GM18520 (cell line): ENCODE data around the gene KIF21A.
"Not testable (repeated sequence)": the region's sequence is repeated elsewhere in the genome, so short reads cannot be mapped to it uniquely, and the experiment has no call there.

Source experiments
- ATAC-seq: cut with Tn5 transposase; IDR thresholded peaks from one replicate; pipeline ENCODE4 v1.9.1; 2021; ENCODE audit not compliant: unreplicated experiment

KIF21A gene

DNA sequence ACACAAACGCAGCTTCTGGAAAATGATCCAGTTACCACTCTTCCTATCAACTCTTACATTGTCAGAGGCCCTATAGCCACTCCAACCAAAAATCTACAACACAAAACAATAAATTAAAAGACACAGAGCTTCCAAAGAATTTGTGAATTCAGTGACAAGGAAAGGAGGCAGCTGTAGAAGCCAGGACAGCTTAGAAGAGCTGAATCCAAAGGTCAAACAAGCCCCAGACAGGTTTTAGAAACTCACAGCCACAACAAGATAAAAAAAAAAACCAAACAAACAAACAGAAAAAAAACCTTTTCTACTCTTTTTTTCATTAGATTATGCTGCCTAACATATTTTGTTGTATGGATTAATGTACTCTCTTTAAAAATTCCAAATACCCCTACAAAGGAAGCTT is 94.4 kb downstream of the KIF21A start:
- no peak for ATAC-seq

DNA sequence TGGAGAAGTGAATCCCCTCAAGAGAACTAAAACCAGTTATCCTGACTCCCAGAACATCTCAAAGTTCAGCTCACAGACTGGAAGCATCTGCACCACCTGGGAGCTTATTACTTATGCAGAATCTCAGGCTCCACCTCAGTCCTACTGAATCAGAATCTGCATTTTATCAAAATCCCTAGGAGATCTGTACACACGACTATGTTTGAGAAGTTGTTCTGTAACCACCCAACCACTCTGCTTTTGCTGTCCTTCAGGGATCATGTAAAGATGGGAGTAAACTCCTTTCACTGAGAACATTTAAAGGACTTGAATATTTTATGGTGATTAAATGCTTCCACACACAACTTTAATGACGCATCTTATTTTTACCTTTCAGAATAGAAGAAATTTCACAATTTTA is 98.0 kb downstream of the KIF21A start:
- ATAC-seq: no peak

DNA sequence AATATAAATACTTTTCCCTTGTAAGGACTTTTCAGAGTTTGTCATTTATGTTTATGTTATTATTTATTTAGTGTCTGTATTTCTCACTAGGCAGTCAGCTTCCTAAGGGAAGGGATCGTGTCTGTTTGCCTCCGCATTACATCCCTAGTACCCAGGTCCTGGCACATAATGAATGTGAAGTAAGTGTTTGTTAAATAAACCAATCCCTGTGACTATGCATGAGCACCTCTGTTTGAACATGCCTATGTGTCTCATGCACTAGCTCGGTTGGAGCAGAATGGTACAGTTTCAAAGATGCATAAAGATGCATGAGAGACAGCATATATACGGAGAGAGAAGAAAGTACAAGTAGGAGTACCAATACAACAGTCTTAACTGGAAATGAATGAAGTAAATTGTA is 99.3 kb downstream of the KIF21A start:
- no peak for ATAC-seq

GRCh38 chr12:39341761-39342160 is 101.2 kb downstream of the KIF21A start:
- no peak for ATAC-seq

GRCh38 chr12:39341179-39341578 is 101.7 kb downstream of the KIF21A start:
- peak; percentile 86 for ATAC-seq

DNA sequence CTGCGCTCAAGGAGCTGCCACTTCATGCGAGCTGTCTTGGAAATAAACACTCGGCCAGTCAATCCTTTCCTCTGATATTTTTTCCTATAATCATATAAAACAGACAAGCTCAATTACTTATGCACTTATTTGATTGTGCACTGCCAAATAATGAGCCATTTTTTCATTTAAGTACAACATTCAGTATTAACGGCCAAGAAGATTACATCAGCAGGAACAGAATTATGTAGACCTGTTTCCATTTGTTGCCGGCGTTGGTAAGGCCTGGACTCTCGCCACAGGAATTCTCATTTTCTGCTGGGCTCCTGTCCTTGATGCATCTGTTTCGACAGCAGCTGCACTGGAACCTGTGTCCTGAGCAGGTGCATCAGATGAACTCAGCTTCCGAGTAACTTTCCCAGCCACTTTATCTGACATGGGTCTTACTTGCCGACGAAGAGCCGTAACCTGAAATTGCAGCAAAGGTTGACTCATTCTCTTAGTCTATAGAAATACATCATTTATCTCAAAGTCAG is 110.2 kb downstream of the KIF21A start:
- ATAC-seq: no peak

- no peak for ATAC-seq
Observed at GRCh38 chr12:39331539-39332261, 111.2 kb downstream of the KIF21A start.

GRCh38 chr12:39329876-39330275 is 113.0 kb downstream of the KIF21A start:
- no peak for ATAC-seq

GRCh38 chr12:39329018-39329417 is 113.9 kb downstream of the KIF21A start:
- ATAC-seq: no peak

DNA sequence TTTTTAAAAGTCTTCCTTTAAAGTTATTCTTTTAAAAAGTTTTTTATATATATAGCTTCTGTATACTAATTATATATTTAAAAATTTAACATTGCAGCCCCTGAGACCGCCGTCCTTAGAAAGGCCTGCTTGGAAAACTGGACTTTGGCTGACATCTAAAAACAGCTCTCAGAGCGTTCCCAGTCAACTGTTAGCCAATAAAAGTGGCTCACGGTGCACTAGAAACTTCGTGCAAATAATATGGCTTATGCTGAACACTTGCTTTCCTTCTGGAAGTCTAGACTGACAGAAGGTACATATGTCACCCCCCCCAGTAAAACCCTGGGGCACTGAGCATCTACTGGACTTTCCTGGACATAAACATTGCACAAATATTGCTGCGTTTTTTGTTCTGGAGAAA is 115.0 kb downstream of the KIF21A start:
- ATAC-seq: no peak

- no peak for ATAC-seq
Observed at GRCh38 chr12:39327510-39327909, 115.4 kb downstream of the KIF21A start.

- no peak for ATAC-seq
Observed at GRCh38 chr12:39319180-39319579, 123.7 kb downstream of the KIF21A start.

GRCh38 chr12:39314547-39314946 is 128.4 kb downstream of the KIF21A start:
- ATAC-seq: no peak

GRCh38 chr12:39309516-39309915 is 133.4 kb downstream of the KIF21A start:
- ATAC-seq: no peak

- ATAC-seq: no peak
Observed at GRCh38 chr12:39301422-39301821, 141.5 kb downstream of the KIF21A start.

GRCh38 chr12:39300799-39301198 is 142.1 kb downstream of the KIF21A start:
- ATAC-seq: no peak

GRCh38 chr12:39297891-39298290 is 145.0 kb downstream of the KIF21A start:
- ATAC-seq: no peak

DNA sequence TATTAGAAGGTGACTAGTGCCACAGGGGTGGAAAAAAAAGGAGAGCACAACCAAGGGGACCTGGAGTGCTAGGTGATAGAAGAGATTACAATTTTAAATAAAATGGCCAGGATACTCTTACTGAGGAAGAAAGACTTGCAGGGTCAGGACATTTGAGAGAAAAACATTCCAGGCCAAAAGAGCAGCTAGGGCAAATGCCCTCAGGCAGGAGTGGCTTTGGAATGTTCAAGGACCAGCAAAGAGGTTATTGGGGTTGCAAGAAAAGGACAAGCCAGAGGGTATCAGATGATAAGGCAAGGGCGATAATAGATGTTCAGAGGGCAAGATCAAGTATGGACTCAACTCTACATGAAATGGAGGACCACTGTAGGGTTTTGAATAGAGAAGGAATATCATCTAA is 146.4 kb downstream of the KIF21A start:
- ATAC-seq: no peak

- ATAC-seq: not testable (repeated sequence)
Observed at GRCh38 chr12:39295593-39295992, 147.3 kb downstream of the KIF21A start.

GRCh38 chr12:39294715-39295114 is 148.2 kb downstream of the KIF21A start:
- ATAC-seq: no peak

- ATAC-seq: no peak
Observed at GRCh38 chr12:39292125-39292630, 150.7 kb downstream of the KIF21A start.

- ATAC-seq: no peak
Observed at GRCh38 chr12:39287817-39288216, 155.1 kb downstream of the KIF21A start.

DNA sequence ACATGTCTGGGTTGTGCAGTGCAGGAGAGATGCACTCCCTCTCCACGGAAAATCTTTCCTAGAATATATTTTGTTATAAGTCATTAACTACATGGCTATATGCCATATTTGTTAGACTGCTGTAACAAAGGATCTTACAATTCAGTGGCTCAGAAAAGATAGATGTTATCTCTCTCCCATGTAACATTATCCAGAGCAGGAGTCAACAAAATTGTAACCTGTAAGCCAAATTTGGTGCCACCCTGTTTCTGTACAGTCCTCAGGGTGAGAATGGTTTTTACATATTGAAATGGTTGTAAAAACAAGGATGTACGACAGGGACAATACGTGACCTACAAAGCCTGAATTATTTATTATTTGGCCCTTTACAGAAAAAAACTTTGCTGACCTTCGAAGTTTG is 155.5 kb downstream of the KIF21A start:
- ATAC-seq: no peak
